GM23338 (cell line): ENCODE data around the gene OR6K2. TPM values are rescaled to one million over a fixed set of nuclear protein-coding genes. Genes with fewer than 3 reads are reported as not detected.

Experiments
- ATAC-seq: fragments of 200-7000 bp; cut with Tn5 transposase; 3 replicates; pipeline ENCODE4 v1.9.1; 2020
- DNase-seq: peaks from one replicate; pipeline ENCODE4 v3.0.0-alpha.2; 2015; ENCODE audit warnings: low spot score
- H2AFZ ChIP-seq: fragments of 200-600 bp; sonication (generic); 2 replicates; pipeline ENCODE4 v1.8.0; 2016; ENCODE audit warnings: antibody characterized with exemption, mild to moderate bottlenecking, moderate library complexity
- H3F3A ChIP-seq: fragments of 200-600 bp; sonication (generic); replicated peaks from 2 replicates; pipeline ENCODE4 v1.8.0; 2017; ENCODE audit warnings: antibody characterized with exemption, mixed run types, low read depth
- H3K27ac ChIP-seq: fragments of 200-600 bp; sonication (generic); 2 replicates; pipeline ENCODE4 v1.6.1; 2016; ENCODE audit warnings: low read depth
- H3K27me3 ChIP-seq: fragments of 200-600 bp; sonication (generic); 2 replicates; pipeline ENCODE4 v1.8.0; 2016; ENCODE audit warnings: mild to moderate bottlenecking, mixed run types, moderate library complexity; ENCODE audit not compliant: insufficient read depth
- H3K36me3 ChIP-seq: fragments of 200-600 bp; sonication (generic); 2 replicates; pipeline ENCODE4 v1.8.0; 2016; ENCODE audit warnings: mild to moderate bottlenecking; ENCODE audit not compliant: insufficient read depth
- H3K4me1 ChIP-seq: fragments of 200-600 bp; sonication (generic); 2 replicates; pipeline ENCODE4 v1.8.0; 2016; ENCODE audit warnings: mild to moderate bottlenecking, moderate library complexity; ENCODE audit not compliant: insufficient read depth
- H3K4me2 ChIP-seq: fragments of 200-600 bp; sonication (generic); 2 replicates; pipeline ENCODE4 v1.7.1; 2017; ENCODE audit warnings: mixed run types
- H3K4me3 ChIP-seq: fragments of 200-600 bp; sonication (generic); 2 replicates; pipeline ENCODE4 v1.6.1; 2016; ENCODE audit warnings: mixed run types
- H3K79me2 ChIP-seq: fragments of 200-600 bp; sonication (generic); replicated peaks from 2 replicates; pipeline ENCODE4 v1.8.0; 2017; ENCODE audit warnings: mild to moderate bottlenecking; ENCODE audit not compliant: insufficient read depth
- H3K9me2 ChIP-seq: fragments of 200-600 bp; sonication (generic); 2 replicates; pipeline ENCODE4 v1.8.0; 2017; ENCODE audit not compliant: insufficient read depth
- H4K20me1 ChIP-seq: fragments of 200-600 bp; sonication (generic); replicated peaks from 2 replicates; pipeline ENCODE4 v1.8.0; 2017; ENCODE audit warnings: mild to moderate bottlenecking; ENCODE audit not compliant: insufficient read depth
- H3K27ac Mint-ChIP-seq: 2 replicates; pipeline ENCODE4 v1.8.0; 2020; ENCODE audit warnings: inconsistent platforms, mild to moderate bottlenecking, moderate library complexity, mixed read lengths
- H3K27me3 Mint-ChIP-seq: 3 replicates; pipeline ENCODE4 v1.8.0; 2022; ENCODE audit warnings: low read depth, mild to moderate bottlenecking, moderate library complexity, mixed read lengths, inconsistent platforms; ENCODE audit not compliant: insufficient read depth, poor library complexity
- H3K36me3 Mint-ChIP-seq: 3 replicates; pipeline ENCODE4 v1.8.0; 2021; ENCODE audit warnings: low read depth, mild to moderate bottlenecking, inconsistent platforms, moderate library complexity, mixed read lengths
- H3K4me1 Mint-ChIP-seq: 3 replicates; pipeline ENCODE4 v1.8.0; 2020; ENCODE audit warnings: mild to moderate bottlenecking, inconsistent platforms, mixed read lengths
- H3K4me3 Mint-ChIP-seq: 3 replicates; pipeline ENCODE4 v1.8.0; 2021; ENCODE audit warnings: moderate library complexity, mild to moderate bottlenecking, inconsistent platforms, mixed read lengths
- H3K9me3 Mint-ChIP-seq: 3 replicates; pipeline ENCODE4 v1.8.0; 2020; ENCODE audit warnings: moderate library complexity, mild to moderate bottlenecking, inconsistent platforms, mixed read lengths
- CREB1 ChIP-seq: fragments of 250-450 bp; sonication (Bioruptor Pico); IDR thresholded peaks from 2 replicates; pipeline ENCODE4 v1.5.0; 2020; ENCODE audit warnings: low read depth, mild to moderate bottlenecking, moderate library complexity
- EZH2 ChIP-seq: fragments of 200-600 bp; sonication (generic); IDR thresholded peaks from one replicate; pipeline ENCODE4 v1.8.0; 2017; ENCODE audit warnings: antibody characterized with exemption, mild to moderate bottlenecking, low read depth; ENCODE audit not compliant: unreplicated experiment
- NANOG ChIP-seq: IDR thresholded peaks from 2 replicates; pipeline ENCODE4 v1.6.1; 2016; ENCODE audit warnings: antibody characterized with exemption, borderline replicate concordance
- ZNF114 ChIP-seq: fragments of 250-450 bp; sonication (Bioruptor Pico); IDR thresholded peaks from 2 replicates; pipeline ENCODE4 v1.5.0; 2020; ENCODE audit warnings: mild to moderate bottlenecking, moderate library complexity
- ZNF331 ChIP-seq: fragments of 250-450 bp; sonication (Bioruptor Pico); IDR thresholded peaks from 2 replicates; pipeline ENCODE4 v1.5.0; 2020; ENCODE audit warnings: low read depth, mild to moderate bottlenecking, moderate library complexity
- polyA plus RNA-seq: library from polyadenylated mRNA; unstranded; fragments of >200 nt; fragmentation: Nextera tagmentation; extraction: Ambion mirVana; gene quantifications from 2 replicates; pipeline ENCODE4 v1.2.1, GENCODE V29; 2016
- total RNA-seq: library from RNA; depleted of rRNA; stranded (reverse); fragments of >200 nt; shearing (Covaris generic); gene quantifications from 2 replicates; pipeline ENCODE4 v1.2.3, GENCODE V29; 2014
- TF ChIP-seq, protein P1 (sequence below): fragments of 250-450 bp; sonication (Bioruptor Pico); IDR thresholded peaks from 2 replicates; pipeline ENCODE4 v1.5.0; 2020; ENCODE audit warnings: mild to moderate bottlenecking, moderate library complexity
- TF ChIP-seq, protein P2 (sequence below), 2 experiments: fragments of 200-600 bp in 1 of 2; sonication (generic) in 1 of 2; conservative IDR thresholded peaks; 2 replicates each; pipeline versions ENCODE4 v1.5.1 to v1.6.1; 2016 to 2017; ENCODE audit warnings: antibody characterized with exemption in 2 of 2, low read depth in 2 of 2, mild to moderate bottlenecking in 2 of 2, moderate library complexity in 1 of 2
- TF ChIP-seq, protein P3 (sequence below): IDR thresholded peaks from 2 replicates; pipeline ENCODE4 v1.6.1; 2016; ENCODE audit warnings: antibody characterized with exemption

OR6K2 gene
- total and polyA plus RNA-seq, 2 experiments from 2014 or later: not detected

DNA sequence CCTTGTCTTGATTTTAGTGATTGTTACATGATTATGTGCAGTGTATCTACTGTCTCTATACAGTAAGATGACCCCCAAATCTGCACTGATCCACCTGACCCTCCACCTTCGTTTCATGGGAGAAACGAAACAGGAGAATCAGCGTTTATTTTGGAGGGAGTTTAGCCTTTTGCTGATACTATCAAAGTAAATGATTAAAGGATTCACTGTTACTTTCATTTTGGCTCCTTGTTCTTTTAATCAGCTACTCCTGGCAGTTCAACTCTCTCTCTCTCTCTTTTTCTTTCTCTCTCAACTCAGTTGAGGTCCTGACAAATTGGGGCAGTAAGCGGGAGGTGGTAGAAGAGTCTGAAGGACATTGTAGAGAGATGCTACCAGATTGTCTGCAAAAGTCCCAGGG, 30.0 kb upstream of the OR6K2 start (continued):
- TF ChIP-seq, protein P1, sequence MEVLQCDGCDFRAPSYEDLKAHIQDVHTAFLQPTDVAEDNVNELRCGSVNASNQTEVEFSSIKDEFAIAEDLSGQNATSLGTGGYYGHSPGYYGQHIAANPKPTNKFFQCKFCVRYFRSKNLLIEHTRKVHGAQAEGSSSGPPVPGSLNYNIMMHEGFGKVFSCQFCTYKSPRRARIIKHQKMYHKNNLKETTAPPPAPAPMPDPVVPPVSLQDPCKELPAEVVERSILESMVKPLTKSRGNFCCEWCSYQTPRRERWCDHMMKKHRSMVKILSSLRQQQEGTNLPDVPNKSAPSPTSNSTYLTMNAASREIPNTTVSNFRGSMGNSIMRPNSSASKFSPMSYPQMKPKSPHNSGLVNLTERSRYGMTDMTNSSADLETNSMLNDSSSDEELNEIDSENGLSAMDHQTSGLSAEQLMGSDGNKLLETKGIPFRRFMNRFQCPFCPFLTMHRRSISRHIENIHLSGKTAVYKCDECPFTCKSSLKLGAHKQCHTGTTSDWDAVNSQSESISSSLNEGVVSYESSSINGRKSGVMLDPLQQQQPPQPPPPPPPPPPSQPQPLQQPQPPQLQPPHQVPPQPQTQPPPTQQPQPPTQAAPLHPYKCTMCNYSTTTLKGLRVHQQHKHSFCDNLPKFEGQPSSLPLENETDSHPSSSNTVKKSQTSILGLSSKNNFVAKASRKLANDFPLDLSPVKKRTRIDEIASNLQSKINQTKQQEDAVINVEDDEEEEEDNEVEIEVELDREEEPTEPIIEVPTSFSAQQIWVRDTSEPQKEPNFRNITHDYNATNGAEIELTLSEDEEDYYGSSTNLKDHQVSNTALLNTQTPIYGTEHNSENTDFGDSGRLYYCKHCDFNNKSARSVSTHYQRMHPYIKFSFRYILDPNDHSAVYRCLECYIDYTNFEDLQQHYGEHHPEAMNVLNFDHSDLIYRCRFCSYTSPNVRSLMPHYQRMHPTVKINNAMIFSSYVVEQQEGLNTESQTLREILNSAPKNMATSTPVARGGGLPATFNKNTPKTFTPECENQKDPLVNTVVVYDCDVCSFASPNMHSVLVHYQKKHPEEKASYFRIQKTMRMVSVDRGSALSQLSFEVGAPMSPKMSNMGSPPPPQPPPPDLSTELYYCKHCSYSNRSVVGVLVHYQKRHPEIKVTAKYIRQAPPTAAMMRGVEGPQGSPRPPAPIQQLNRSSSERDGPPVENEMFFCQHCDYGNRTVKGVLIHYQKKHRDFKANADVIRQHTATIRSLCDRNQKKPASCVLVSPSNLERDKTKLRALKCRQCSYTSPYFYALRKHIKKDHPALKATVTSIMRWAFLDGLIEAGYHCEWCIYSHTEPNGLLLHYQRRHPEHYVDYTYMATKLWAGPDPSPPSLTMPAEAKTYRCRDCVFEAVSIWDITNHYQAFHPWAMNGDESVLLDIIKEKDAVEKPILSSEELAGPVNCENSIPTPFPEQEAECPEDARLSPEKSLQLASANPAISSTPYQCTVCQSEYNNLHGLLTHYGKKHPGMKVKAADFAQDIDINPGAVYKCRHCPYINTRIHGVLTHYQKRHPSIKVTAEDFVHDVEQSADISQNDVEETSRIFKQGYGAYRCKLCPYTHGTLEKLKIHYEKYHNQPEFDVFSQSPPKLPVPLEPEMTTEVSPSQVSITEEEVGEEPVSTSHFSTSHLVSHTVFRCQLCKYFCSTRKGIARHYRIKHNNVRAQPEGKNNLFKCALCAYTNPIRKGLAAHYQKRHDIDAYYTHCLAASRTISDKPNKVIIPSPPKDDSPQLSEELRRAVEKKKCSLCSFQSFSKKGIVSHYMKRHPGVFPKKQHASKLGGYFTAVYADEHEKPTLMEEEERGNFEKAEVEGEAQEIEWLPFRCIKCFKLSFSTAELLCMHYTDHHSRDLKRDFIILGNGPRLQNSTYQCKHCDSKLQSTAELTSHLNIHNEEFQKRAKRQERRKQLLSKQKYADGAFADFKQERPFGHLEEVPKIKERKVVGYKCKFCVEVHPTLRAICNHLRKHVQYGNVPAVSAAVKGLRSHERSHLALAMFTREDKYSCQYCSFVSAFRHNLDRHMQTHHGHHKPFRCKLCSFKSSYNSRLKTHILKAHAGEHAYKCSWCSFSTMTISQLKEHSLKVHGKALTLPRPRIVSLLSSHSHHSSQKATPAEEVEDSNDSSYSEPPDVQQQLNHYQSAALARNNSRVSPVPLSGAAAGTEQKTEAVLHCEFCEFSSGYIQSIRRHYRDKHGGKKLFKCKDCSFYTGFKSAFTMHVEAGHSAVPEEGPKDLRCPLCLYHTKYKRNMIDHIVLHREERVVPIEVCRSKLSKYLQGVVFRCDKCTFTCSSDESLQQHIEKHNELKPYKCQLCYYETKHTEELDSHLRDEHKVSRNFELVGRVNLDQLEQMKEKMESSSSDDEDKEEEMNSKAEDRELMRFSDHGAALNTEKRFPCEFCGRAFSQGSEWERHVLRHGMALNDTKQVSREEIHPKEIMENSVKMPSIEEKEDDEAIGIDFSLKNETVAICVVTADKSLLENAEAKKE (CRISPR knock-in tag): no peak
- TF ChIP-seq ZNF114 (CRISPR knock-in tag): no peak
- TF ChIP-seq NANOG: no peak
- no peak for TF ChIP-seq ZNF331 (CRISPR knock-in tag)
- no peak for TF ChIP-seq EZH2
- TF ChIP-seq CREB1 (CRISPR knock-in tag): no peak
- TF ChIP-seq, protein P2, sequence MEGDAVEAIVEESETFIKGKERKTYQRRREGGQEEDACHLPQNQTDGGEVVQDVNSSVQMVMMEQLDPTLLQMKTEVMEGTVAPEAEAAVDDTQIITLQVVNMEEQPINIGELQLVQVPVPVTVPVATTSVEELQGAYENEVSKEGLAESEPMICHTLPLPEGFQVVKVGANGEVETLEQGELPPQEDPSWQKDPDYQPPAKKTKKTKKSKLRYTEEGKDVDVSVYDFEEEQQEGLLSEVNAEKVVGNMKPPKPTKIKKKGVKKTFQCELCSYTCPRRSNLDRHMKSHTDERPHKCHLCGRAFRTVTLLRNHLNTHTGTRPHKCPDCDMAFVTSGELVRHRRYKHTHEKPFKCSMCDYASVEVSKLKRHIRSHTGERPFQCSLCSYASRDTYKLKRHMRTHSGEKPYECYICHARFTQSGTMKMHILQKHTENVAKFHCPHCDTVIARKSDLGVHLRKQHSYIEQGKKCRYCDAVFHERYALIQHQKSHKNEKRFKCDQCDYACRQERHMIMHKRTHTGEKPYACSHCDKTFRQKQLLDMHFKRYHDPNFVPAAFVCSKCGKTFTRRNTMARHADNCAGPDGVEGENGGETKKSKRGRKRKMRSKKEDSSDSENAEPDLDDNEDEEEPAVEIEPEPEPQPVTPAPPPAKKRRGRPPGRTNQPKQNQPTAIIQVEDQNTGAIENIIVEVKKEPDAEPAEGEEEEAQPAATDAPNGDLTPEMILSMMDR (conservative IDR thresholded peaks at IDR 0.05; ENCODE audit: low read depth in 2 of 2): no peak

DNA sequence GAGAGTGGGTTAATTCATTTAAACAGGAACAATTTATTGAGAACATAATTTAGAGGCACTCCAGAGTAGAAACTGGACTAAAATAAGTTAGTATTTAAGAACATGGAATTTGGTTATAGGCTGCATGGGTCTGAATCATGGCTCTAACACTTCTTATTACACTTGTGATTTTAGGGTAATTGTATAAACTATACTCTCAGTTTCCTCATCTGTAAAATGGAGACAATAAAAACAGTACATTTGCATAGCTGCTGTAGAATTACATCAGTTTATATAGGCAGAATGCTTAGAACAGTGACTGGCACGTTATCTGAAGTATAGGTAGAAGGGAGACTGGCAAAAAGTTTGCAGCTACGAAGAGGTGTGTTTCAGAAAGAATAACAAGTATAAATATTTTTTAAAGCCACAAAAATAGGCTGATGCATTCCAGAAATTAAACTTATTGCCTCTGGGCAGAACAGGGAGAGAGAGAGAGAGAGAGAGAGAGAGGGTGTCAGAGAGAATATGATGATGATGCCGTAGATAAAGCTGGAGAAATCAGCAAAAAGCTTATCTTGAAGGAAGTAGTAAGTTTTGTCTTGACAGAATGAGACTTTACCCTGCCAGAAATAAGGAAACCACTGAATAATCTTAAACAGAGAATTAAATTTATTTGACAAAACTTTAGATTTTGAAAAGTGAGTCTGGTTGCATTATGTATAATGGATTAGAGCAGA, 28.2 kb upstream of the OR6K2 start:
- H4K20me1 ChIP-seq: no peaks in the 10 kb centered on the region
- H3K4me3 ChIP-seq: no peak overlapping the region
- TF ChIP-seq, protein P3, sequence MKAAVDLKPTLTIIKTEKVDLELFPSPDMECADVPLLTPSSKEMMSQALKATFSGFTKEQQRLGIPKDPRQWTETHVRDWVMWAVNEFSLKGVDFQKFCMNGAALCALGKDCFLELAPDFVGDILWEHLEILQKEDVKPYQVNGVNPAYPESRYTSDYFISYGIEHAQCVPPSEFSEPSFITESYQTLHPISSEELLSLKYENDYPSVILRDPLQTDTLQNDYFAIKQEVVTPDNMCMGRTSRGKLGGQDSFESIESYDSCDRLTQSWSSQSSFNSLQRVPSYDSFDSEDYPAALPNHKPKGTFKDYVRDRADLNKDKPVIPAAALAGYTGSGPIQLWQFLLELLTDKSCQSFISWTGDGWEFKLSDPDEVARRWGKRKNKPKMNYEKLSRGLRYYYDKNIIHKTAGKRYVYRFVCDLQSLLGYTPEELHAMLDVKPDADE: no peak
- no peaks in the 10 kb centered on the region for H3K36me3 ChIP-seq
- H2AFZ ChIP-seq: no peak overlapping the region
- H3K27ac ChIP-seq: no peak overlapping the region
- ATAC-seq (no peak), DNase-seq (no peak)
- H3K4me3 Mint-ChIP-seq: no peak overlapping the region
- H3K27me3 ChIP-seq: no peaks in the 10 kb centered on the region
- no peak overlapping the region for H3K27ac Mint-ChIP-seq
- H3K36me3 Mint-ChIP-seq: no peaks in the 10 kb centered on the region
- no peaks in the 10 kb centered on the region for H3K4me1 Mint-ChIP-seq
- no peaks in the 10 kb centered on the region; the same call in 1 of the 2 replicates for H3K9me2 ChIP-seq
- no peaks in the 10 kb centered on the region for H3K79me2 ChIP-seq
- no peaks in the 10 kb centered on the region for H3K9me3 Mint-ChIP-seq
- no peak overlapping the region for H3K4me2 ChIP-seq
- H3K27me3 Mint-ChIP-seq: no peaks in the 10 kb centered on the region
- no peaks in the 10 kb centered on the region for H3K4me1 ChIP-seq
- H3F3A ChIP-seq: no peaks in the 10 kb centered on the region
